Stimulated activated CD4-positive, alpha-beta T cell treated with anti-CD3 and anti-CD28 coated beads, TNF-alpha, amount 100 ng/mL, for 4 hours (primary cell): ENCODE results near the gene RPS10.

Source experiments
- DNase-seq, 3 experiments: peaks; one replicate each; pipeline ENCODE4 v3.0.0-alpha.2; 2020; ENCODE audit warnings: low read depth in 3 of 3

The RPS10 gene

DNA sequence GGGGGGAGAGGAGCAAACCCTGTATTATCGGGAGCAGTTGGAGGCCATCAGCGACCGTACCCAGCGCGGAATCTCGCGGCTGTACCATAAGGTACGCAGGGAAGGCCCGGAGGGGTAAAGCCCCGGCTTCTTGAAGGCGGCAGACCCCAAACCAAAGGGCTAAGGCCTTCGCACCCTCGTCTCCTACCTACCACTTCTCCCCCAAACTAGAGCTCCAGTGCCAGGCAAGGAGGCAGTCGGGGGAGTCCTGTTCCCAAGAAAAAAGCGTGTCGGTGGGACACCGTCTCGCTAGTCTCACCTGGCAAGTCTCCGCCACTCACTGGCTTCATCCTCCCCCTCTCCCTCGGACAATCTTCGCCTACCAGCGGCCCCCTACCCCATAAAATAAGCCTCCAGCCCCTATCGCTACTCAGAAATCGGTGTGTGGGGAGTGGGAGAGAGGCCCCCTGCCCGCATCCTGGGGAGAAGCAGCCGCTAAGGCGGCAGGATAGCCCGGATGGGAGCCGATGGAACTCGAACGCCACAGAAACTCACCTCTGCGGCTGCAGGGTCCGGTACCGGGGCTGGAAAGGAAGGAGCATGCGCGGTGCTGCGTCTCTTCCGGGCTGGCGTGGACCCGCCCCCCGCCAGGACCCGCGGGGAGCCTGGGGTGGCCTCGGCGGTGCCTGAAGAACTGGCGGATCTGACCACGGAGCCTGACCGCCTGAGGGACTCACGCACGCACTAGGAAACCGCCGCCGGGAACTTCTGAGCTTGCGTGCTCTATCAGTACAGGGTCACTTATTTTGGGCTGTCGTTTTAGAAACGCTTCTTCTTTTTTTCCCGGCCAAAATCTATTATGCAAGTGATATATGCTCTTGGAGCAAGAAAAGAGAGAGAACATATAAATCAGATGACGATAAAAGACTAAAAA, at the start of gene RPS10:
RPS10 (minus strand) TSS at position 572 of the 913 bp plus-strand sequence. CDS start 848 bp downstream, outside the sequence.
- peak; percentile 83 to 92 (median 85) for DNase-seq

DNA sequence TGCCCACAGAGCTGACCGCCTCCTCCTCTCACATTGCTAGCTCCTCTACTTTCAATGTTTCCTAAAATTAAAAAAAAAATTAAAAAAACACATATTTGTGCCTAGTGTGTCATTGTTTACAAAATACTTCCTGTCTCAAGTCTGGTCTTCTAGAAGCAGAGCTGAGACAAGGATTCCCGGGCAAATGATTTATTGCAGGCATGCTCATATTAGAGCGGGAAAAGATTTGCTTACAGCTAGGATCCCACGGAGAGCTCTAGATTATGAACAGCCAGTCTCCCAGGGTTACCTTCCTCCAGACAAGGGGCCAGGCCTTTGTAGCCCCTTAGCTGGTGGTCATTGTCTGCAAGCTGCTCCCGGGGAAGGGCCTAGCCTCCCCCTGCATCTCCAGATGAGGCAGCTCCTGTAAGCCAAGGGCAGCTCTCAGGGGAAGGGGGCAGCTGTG, 49.4 kb upstream of the RPS10 start:
- no peak for DNase-seq

- DNase-seq: no peak
Measured at GRCh38 chr6:34474754-34475153, 48.9 kb upstream of the RPS10 start.

GRCh38 chr6:34473967-34474366, 48.1 kb upstream of the RPS10 start:
- no peak for DNase-seq

- no peak for DNase-seq
Measured at GRCh38 chr6:34472425-34472824, 46.6 kb upstream of the RPS10 start.

DNA sequence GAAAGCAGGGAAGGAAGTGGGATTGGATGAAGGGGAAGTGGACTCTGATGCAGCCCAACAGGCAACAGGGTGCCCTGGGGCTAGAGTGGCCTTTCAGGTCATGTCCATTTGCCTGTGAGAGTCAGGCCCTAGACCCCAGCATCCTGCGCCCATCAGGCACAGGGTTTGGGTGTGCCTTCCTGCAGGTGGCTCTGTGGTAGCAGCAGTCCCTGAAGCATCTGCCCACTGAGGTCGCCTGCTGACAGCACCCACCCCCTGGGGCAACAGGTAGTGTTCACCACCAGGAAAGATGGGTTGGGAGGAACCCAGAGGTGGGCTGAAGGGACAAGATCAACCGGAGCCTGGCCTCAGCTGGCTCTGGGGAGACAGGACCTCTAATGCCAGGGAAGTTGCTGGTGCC, 43.6 kb upstream of the RPS10 start:
- no peak for DNase-seq

GRCh38 chr6:34468378-34468892, 42.6 kb upstream of the RPS10 start:
- DNase-seq: no peak

GRCh38 chr6:34466242-34467185, 40.6 kb upstream of the RPS10 start:
- DNase-seq: no peak

GRCh38 chr6:34465531-34466241, 39.8 kb upstream of the RPS10 start, which contains the start of gene PACSIN1:
TSS of gene PACSIN1 (plus strand) at chr6:34466076. CDS start at chr6:34526306, 60,230 bp downstream.
- DNase-seq: no peak

GRCh38 chr6:34463849-34464248, 38.0 kb upstream of the RPS10 start:
- no peak for DNase-seq

GRCh38 chr6:34463299-34463698, 37.4 kb upstream of the RPS10 start:
- no peak for DNase-seq

GRCh38 chr6:34462551-34462971, 36.7 kb upstream of the RPS10 start:
- no peak for DNase-seq

GRCh38 chr6:34462010-34462409, 36.1 kb upstream of the RPS10 start:
- DNase-seq: no peak

GRCh38 chr6:34460796-34461507, 35.1 kb upstream of the RPS10 start:
- no peak for DNase-seq

- peak in 2 of 3 experiments; percentile 21 to 41 for DNase-seq
Measured at GRCh38 chr6:34459899-34460593, 34.2 kb upstream of the RPS10 start.

DNA sequence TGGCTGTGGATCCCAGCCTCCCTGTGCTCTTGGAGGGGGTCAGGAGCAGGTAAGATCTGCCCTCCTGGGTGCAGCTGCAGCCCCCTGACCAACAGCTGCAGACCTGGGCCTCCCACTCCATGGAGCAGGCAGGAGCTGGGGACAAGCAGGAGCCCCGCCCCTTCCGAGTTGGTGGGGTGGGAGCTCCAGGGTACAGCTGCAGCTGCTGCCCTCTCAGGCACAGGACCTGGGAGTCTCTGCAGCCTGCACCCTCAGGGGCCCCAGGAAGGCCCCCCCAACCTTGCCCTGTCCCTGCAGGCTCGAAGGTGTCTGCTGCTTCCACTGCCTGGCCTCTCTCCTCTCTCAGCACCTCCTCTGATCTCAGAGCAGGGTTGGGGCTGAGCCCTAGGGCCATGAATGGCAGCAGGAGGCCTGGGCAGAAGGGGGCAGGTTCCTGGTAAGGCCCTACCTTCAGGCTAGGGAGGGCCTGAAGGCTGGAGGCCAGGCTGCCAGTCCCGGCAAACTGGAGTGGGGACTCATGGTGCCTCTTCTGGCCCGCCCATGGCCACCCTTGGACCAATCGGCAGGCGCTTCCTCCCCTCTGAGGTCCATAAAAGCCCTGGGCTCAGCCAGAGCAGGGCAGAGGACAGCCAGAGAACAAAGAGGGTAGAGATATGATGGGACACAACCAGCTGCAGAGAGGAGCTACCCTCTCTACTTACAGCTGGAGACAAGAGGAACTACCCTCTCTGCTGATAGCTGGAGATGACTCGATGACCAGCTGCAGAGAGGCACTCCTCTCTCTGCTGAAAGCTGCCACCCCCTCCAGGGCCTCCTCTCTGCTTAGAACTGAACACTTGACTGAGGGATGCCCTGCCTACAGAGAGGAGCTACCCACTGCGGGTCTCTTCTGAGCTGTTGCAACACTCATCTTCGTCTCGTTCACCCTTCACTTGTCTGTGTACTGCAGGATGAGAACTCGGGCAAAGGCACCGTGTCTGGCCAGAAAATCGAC, 32.2 kb upstream of the RPS10 start:
- no peak for DNase-seq

- no peak for DNase-seq
Measured at GRCh38 chr6:34457382-34457741, 31.5 kb upstream of the RPS10 start.

GRCh38 chr6:34455831-34456230, 30.0 kb upstream of the RPS10 start:
- DNase-seq: no peak

- no peak for DNase-seq
Measured at GRCh38 chr6:34451192-34451591, 25.3 kb upstream of the RPS10 start.
